IPS-15b (cell line): ENCODE results near the gene SAMD14.
A peak's percentile ranks its signal among the peaks of the same experiment; 100 is the strongest.

Experiments used
- H3K27me3 ChIP-seq: one replicate; pipeline ENCODE4 v1.6.1; 2013; ENCODE audit warnings: low read length; ENCODE audit not compliant: control insufficient read depth, insufficient read depth
- H3K36me3 ChIP-seq: one replicate; pipeline ENCODE4 v1.6.1; 2013; ENCODE audit warnings: low read length; ENCODE audit not compliant: control insufficient read depth, insufficient read depth
- H3K4me1 ChIP-seq: one replicate; pipeline ENCODE4 v1.6.1; 2013; ENCODE audit warnings: mild to moderate bottlenecking, low read length; ENCODE audit not compliant: control insufficient read depth, insufficient read depth
- H3K4me3 ChIP-seq: one replicate; pipeline ENCODE4 v1.5.1; 2013; ENCODE audit warnings: low read depth, low read length
- H3K9ac ChIP-seq: one replicate; pipeline ENCODE4 v1.6.1; 2013; ENCODE audit warnings: low read depth, mild to moderate bottlenecking, low read length
- H3K9me3 ChIP-seq: one replicate; pipeline ENCODE4 v1.6.1; 2013; ENCODE audit warnings: mild to moderate bottlenecking, low read length; ENCODE audit not compliant: control insufficient read depth, insufficient read depth

The SAMD14 gene

GRCh38 chr17:50109785-50110184 is 20.2 kb downstream of the SAMD14 start:
- Histone ChIP-seq H3K9me3 (no peaks in the 10 kb centered on the region), H3K36me3 (peaks cover 13% of the 10 kb centered on the region), H3K4me3 (no peak overlapping the region), H3K27me3 (no peaks in the 10 kb centered on the region), H3K4me1 (no peaks in the 10 kb centered on the region), H3K9ac (no peak overlapping the region)

- Histone ChIP-seq H3K4me3 (no peak overlapping the region), H3K4me1 (no peaks in the 10 kb centered on the region), H3K9ac (no peak overlapping the region), H3K36me3 (peaks cover 13% of the 10 kb centered on the region), H3K9me3 (no peaks in the 10 kb centered on the region), H3K27me3 (no peaks in the 10 kb centered on the region)
Observed at GRCh38 chr17:50109207-50109606, 20.8 kb downstream of the SAMD14 start.

- Histone ChIP-seq H3K9ac (no peak overlapping the region), H3K4me1 (no peaks in the 10 kb centered on the region), H3K4me3 (no peak overlapping the region), H3K9me3 (no peaks in the 10 kb centered on the region), H3K36me3 (peaks cover 13% of the 10 kb centered on the region), H3K27me3 (no peaks in the 10 kb centered on the region)
Observed at GRCh38 chr17:50108556-50108955, 21.4 kb downstream of the SAMD14 start.

GRCh38 chr17:50107790-50108414 is 22.1 kb downstream of the SAMD14 start:
- Histone ChIP-seq H3K9ac (no peak overlapping the region), H3K27me3 (no peaks in the 10 kb centered on the region), H3K36me3 (peaks cover 13% of the 10 kb centered on the region), H3K4me3 (no peak overlapping the region), H3K9me3 (no peaks in the 10 kb centered on the region), H3K4me1 (no peaks in the 10 kb centered on the region)

DNA sequence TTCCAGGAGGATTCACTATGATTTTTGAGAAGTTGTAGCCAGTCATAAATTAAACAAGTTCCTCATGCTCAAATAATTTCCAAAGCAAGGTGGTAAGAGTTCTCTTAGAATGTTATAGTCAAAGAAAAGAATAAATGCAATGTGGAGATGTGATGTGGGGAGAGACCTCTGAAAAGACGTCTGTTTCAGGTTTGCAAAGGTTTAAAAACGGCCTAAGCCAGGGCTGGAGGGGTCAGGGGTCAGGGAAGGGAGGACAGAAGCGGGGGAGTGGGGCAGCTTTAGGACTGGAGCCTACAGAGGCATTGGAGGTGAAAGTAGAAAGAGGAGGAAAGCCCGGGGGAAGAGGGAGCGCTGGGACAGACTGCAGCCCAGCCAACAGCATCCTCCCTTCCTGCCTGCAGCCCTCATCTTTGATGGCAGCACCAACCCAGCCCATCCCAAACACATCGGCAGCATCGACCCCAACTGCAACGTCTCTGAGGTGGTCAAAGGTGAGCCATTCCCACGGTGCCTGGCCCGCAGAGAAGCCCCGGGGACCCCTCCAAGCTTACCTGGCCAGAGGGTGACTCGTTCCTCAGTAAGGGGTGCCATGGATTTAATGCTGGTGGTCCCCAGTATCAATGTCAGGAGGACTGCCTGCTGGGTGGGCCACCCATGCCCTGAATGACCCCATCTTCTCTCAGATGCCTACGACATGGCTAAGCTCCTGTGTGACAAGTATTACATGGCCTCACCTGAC is 23.4 kb downstream of the SAMD14 start:
- H3K27me3 ChIP-seq = no peaks in the 10 kb centered on the region
- no peaks in the 10 kb centered on the region for H3K4me1 ChIP-seq
- no peak overlapping the region for H3K4me3 ChIP-seq
- no peaks in the 10 kb centered on the region for H3K9me3 ChIP-seq
- H3K36me3 ChIP-seq = peaks cover 13% of the 10 kb centered on the region
- H3K9ac ChIP-seq = no peak overlapping the region

DNA sequence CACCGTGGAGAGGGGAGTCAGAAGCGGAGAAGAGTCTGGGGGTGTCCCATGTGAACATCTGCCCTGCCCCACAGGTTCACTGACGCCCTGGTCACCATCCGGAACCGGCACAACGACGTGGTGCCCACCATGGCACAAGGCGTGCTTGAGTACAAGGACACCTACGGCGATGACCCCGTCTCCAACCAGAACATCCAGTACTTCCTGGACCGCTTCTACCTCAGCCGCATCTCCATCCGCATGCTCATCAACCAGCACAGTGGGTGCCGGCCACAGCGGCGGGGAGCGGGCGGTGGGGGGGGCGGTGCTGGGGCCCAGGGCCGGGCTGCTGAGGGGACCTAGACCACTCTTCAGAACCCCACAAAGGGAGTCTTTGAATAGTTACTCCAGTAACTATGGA is 24.1 kb downstream of the SAMD14 start:
- H3K9ac ChIP-seq = no peak overlapping the region
- no peaks in the 10 kb centered on the region for H3K27me3 ChIP-seq
- peaks cover 13% of the 10 kb centered on the region for H3K36me3 ChIP-seq
- no peaks in the 10 kb centered on the region for H3K9me3 ChIP-seq
- H3K4me1 ChIP-seq = peaks cover 6% of the 10 kb centered on the region
- no peak overlapping the region for H3K4me3 ChIP-seq

GRCh38 chr17:50103941-50104340 is 26.0 kb downstream of the SAMD14 start:
- Histone ChIP-seq H3K9me3 (no peaks in the 10 kb centered on the region), H3K9ac (no peak overlapping the region), H3K4me3 (no peak overlapping the region), H3K4me1 (peaks cover 8% of the 10 kb centered on the region), H3K36me3 (peaks cover 5% of the 10 kb centered on the region), H3K27me3 (no peaks in the 10 kb centered on the region)

DNA sequence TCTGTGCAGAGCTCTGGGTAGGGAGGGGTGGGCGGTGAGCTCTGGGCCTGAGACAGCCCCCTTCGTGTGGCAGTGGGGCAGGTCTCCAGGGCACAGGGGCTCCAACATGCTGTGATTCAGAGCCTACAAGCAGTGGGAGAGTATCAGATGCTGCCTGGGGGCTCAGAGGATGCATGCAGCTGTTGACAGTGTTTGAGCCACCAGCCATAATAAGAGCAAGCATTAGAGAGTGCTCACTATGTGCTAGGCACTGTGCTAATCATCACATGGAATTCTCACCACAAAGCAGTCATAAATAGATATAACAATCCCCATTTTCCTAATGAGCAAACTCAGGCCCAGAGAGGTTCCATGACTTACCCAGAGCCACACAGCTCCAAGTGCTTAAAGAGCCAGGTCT is 26.7 kb downstream of the SAMD14 start:
- no peak overlapping the region for H3K4me3 ChIP-seq
- H3K4me1 ChIP-seq = peaks cover 8% of the 10 kb centered on the region

DNA sequence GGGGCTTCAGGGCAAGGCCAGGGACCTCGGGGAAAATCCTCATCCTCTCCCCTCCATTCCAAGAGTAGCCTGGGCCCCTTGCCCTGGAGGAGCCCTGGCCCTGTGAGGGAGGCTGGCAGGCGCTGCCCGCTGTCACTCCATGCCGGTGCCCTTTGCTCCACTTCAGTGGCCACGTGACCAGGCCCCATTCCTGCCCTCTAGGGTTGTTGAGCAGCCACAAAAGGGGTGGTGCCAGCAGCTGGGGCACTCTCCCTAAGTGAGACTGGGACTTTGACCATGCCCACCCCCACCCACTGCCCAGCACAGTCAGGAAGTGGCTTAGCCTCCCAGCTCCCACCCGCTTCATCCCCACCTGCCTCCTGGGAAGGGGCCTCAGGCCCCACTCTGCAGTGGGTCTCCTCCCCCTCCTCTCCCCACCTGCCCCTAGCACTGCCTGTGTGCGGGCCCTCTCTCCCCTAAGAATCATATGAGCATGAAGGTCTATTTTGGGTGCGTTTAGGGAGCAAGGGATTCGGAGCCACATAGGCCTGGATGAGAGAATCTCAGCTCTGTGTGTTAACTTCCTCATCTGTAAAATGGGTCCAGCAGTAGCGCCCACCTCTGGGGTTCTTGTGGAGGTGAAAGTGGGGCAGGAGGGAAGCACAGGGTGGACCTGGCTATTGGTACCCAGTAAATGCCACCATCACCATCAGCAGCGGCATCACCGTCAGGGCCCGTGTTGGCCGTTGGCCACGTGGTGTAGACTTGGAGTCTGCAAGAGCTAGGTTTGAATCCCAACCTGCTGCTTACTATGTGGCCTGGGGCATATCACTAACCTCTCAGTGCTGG is 27.6 kb downstream of the SAMD14 start:
- Histone ChIP-seq H3K36me3 (no peaks in the 10 kb centered on the region), H3K27me3 (no peaks in the 10 kb centered on the region), H3K4me3 (no peak overlapping the region), H3K4me1 (peaks cover 8% of the 10 kb centered on the region), H3K9me3 (no peaks in the 10 kb centered on the region), H3K9ac (peak overlapping the region; percentile 65)

More for the DNA sequence above, 26.7 kb downstream of the SAMD14 start:
- Histone ChIP-seq H3K9ac (no peak overlapping the region), H3K36me3 (peaks cover 3% of the 10 kb centered on the region), H3K9me3 (no peaks in the 10 kb centered on the region), H3K27me3 (no peaks in the 10 kb centered on the region)

- Histone ChIP-seq H3K4me1 (peaks cover 8% of the 10 kb centered on the region), H3K36me3 (peaks cover 3% of the 10 kb centered on the region), H3K4me3 (peak overlapping the region; percentile 22), H3K27me3 (no peaks in the 10 kb centered on the region), H3K9me3 (no peaks in the 10 kb centered on the region), H3K9ac (peak overlapping the region; percentile 65)
Observed at GRCh38 chr17:50101346-50102163, 28.4 kb downstream of the SAMD14 start.

DNA sequence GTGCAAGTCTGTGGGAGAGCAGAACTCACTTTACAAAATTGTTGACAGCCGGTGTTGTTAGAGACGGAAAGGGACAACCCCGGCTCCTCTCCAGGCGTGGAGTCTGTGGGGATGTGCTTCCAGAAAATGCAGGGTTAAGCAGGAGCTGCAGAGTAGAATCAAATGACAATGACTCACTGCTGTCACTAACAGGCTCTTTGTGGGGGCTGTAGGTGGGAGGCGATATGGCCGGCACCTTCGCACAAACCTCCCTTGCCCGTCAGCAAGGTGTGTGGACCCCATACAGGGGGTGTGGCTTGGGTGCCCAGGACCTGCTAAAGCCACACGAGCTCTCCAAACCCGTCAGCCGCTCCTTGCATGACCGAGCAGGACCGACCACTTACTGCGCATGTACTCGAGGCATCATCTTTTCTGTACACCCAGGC is 29.0 kb downstream of the SAMD14 start:
- Histone ChIP-seq H3K27me3 (no peaks in the 10 kb centered on the region), H3K4me1 (peaks cover 8% of the 10 kb centered on the region), H3K9me3 (no peaks in the 10 kb centered on the region), H3K4me3 (peak overlapping the region; percentile 22), H3K9ac (peak overlapping the region; percentile 2), H3K36me3 (peaks cover 3% of the 10 kb centered on the region)
